GM21390 (cell line): ENCODE measurements around the gene TP53BP2.
"Not testable (repeated sequence)": the region's sequence is repeated elsewhere in the genome, so short reads cannot be mapped to it uniquely, and the experiment has no call there.

ENCODE experiments used
- ATAC-seq: cut with Tn5 transposase; IDR thresholded peaks from one replicate; pipeline ENCODE4 v1.9.1; 2021; ENCODE audit not compliant: unreplicated experiment

Gene TP53BP2, protein sequence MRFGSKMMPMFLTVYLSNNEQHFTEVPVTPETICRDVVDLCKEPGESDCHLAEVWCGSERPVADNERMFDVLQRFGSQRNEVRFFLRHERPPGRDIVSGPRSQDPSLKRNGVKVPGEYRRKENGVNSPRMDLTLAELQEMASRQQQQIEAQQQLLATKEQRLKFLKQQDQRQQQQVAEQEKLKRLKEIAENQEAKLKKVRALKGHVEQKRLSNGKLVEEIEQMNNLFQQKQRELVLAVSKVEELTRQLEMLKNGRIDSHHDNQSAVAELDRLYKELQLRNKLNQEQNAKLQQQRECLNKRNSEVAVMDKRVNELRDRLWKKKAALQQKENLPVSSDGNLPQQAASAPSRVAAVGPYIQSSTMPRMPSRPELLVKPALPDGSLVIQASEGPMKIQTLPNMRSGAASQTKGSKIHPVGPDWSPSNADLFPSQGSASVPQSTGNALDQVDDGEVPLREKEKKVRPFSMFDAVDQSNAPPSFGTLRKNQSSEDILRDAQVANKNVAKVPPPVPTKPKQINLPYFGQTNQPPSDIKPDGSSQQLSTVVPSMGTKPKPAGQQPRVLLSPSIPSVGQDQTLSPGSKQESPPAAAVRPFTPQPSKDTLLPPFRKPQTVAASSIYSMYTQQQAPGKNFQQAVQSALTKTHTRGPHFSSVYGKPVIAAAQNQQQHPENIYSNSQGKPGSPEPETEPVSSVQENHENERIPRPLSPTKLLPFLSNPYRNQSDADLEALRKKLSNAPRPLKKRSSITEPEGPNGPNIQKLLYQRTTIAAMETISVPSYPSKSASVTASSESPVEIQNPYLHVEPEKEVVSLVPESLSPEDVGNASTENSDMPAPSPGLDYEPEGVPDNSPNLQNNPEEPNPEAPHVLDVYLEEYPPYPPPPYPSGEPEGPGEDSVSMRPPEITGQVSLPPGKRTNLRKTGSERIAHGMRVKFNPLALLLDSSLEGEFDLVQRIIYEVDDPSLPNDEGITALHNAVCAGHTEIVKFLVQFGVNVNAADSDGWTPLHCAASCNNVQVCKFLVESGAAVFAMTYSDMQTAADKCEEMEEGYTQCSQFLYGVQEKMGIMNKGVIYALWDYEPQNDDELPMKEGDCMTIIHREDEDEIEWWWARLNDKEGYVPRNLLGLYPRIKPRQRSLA

GRCh38 chr1:223845810-223846682 lies at the start of gene TP53BP2:
Gene TP53BP2 (minus strand): TSS chr1:223845947. CDS start chr1:223845680, 267 bp downstream.
- peak; percentile 72 for ATAC-seq

DNA sequence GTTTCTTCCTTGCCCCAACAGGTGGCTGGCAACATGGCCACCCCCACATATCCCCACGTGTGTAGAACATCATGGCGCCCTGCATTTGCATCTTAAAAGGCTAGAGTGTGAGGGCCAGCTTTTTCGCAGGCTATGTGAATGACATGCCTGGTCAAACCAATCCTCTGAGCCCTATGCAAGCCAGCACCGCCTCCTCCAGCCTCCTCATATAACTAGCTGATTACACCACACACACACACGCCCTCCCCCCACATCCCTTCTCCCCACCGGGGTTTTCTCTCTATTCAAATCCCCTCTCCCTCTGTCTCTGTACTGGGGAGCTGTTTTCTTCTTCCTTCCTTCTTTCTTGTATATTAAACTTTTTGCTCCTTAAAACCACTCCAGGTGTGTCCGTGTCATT lies 44.7 kb upstream of the TP53BP2 start:
- ATAC-seq: not testable (repeated sequence)

DNA sequence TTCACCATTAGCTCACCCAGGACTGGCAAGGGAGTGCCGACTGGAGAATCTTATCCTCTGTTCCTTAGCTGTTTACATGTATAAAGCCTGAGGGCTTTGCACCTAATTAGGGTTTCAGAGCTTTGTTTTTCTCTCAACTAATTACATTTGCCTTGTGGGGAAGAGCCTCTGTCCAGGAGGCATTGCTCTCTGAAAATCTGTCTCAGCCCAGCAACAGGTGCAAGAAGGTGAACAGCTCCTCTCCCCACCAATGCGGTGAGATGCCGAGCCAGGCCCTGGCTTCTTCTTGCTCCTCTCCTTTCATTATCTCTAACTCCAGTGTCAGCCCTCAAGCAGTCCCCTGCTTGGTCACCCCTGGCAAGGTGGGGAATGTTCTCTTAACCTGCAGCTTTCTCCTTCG lies 43.6 kb upstream of the TP53BP2 start:
- ATAC-seq: not testable (repeated sequence)

- ATAC-seq: no peak
Measured at GRCh38 chr1:223887747-223888418, 42.1 kb upstream of the TP53BP2 start.

- ATAC-seq: no peak
Measured at GRCh38 chr1:223886516-223886921, 40.8 kb upstream of the TP53BP2 start.

DNA sequence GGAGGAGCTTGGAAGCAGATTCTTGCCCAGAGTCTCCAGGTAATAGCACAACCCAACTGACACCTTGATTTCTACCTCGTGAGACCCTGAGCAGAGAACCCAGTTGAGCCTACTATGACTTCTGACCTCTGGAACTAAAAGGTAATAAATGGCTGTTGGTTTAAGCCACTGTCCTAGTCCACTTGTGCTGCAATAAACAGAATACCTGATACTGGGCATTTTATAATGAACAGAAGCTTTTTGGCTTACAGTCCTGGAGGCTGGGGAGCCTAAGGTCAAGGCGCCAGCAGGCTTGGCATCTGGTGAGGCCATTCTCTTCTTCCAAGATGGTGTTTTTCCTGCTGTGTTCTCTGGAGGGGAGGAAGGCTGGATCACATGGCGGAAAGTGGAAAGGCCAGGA lies 39.9 kb upstream of the TP53BP2 start:
- ATAC-seq: no peak

DNA sequence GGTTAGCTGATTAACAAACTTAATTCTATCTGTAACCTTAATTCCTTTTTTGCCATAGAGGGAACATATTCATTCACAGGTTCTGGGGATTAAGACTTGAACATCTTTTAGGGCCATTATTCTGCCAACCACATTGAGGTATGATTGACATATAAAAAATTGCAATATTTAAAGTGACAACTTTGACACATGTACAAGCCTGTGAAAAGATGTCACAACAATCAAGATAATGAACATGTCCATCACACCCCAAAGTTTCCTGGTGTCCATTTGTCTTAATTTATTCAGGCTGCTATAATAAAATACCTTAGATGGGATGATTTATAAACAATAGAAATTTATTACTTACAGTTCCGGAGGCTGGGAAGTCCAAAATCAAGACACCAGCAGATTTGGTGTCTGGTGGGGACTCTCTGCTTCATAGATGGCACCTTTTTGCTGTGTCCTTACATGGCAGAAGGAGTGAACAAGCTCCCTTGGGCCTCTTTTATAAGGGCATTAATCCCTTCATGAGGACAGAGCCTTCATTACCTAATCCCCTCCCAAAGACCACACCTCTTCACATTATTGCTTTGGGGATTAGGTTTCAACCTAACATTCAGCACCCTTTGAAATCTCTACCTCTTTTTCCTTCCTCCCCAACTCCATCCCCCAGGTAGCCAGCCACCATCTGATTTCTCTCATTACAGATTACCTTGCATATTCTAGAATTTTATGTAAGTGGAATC lies 33.0 kb upstream of the TP53BP2 start:
- ATAC-seq: no peak

DNA sequence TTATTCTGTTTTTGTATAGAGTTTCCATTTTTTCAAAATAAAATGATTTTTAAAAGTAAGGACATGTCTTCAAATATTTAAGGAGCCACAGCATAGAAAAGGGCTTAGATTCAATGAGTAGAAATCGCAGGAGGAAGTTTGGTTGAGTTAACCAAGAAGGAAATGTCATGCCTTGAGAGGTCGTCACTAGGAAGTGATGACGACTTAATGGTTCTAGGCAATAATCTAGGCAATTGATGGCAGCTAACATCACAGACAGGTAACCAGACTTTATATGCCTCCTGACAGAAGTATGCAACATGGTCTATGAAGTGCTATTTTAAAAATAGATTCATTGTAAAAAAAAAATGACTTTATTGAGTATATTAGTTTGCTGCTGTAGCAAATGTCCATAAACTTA lies 32.1 kb upstream of the TP53BP2 start:
- ATAC-seq: no peak

DNA sequence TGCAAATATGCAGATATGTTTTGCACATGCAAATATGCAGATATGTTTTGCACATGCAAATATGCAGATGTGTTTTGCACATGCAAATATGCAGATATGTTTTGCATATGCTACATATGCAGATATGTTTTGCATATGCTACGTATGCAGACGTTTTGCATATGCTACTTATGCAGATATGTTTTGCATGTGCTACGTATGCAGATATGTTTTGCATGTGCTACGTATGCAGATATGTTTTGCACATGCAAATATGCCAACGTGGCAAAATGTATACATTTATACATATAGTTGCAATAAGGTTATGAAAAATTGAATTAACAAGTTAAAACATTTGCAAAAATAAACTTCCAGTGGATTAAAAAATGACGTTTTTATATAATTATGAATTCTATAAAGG lies 30.8 kb upstream of the TP53BP2 start:
- no peak for ATAC-seq

DNA sequence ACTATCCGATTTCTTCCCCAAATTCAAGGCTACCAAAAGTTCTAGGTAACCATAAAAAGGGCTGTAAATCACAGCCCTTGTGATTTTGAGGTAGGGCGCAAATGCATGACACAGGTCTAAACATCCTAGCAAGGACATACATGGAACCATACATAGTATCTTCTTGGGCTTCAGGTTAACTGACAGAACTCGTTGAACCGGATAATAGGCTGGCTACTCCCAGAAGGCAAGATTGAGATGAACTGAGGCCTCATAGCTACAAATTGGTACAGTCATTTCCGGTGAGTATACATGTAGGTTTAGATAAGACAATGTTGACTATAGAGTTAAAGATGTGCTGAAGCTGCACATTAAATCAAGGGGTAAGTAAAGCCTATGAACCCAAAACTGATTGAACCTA lies 27.3 kb upstream of the TP53BP2 start:
- no peak for ATAC-seq

DNA sequence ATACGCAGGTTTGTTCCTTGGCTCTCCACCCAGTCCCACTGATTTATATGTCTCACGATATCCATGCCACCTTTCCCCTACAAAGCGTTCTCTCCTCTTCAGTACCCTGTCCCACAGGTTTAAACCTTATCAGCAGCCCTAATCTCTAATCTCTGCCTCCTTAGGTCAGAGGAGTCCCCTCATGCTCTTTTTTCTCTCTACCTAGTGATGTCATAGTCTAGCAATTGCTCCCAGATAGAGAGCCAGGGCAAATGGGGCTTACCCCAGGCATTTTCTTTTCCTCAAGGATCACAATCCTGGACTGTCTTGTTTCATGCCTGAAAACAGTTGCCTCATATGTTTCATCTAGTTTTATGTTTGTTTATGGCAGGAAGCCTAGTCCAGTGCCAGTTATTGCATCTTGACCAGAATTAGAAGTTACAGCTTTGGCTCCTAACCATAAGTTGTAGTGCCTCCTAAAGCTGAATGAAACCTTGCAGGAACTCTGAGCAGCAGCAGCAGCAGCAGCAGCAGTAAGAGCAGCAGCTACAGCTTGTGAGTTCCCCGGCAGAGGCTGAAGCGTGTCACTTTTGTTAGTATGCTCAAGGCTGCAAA lies 26.7 kb upstream of the TP53BP2 start:
- no peak for ATAC-seq

- ATAC-seq: no peak
Measured at GRCh38 chr1:223870617-223871574, 25.1 kb upstream of the TP53BP2 start.

DNA sequence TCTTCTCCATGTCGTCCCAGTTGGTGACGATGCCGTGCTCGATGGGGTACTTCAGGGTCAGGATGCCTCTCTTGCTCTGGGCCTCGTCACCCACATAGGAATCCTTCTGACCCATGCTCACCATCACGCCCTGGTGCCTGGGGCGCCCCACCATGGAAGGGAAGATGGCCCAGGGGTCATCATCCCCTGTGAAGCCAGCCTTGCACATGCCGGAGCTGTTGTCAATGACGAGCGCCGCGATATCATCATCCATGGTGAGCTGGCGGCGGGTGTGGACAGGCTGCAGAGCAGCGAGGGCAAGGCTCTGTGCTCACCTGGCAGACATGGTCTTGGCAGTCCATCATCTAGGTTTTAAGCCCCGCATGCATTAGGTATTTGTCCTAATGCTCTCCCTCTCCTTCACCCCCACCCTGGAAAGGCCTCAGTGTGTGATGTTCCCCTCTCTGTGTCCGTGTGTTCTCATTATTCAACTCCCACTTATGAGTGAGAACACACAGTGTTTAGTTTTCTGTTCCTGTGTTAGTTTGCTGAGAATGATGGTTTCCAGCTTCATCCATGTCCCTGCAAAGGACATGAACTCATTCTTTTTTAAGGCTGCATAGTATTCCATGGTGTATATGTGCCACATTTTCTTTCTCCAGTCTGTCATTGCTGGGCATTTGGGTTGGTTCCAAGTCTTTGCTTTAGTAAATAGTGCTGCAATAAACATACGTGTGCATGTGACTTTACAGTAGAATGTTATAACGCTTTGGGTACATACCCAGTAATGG lies 19.0 kb upstream of the TP53BP2 start:
- not testable (repeated sequence) for ATAC-seq

GRCh38 chr1:223864084-223864483 lies 18.3 kb upstream of the TP53BP2 start:
- no peak for ATAC-seq

DNA sequence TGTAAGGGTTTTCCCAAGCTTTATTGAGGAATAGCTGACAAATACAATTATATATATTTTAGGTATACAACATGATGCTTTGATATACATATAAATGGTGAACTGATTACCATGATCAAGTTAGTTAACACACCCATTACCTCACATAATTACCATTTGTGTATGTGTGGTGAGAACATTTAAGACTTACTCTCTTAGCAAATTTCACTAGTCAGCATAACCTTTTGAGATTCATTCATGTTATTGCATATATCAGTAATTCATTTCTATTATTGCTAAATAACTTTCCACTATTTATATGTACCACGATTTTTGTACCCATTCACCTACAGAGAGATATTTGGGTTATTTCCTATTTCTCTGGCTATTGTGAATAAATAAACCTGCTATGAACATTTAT lies 16.2 kb upstream of the TP53BP2 start:
- no peak for ATAC-seq

GRCh38 chr1:223860051-223860622 lies 14.4 kb upstream of the TP53BP2 start:
- no peak for ATAC-seq

GRCh38 chr1:223859058-223859457 lies 13.3 kb upstream of the TP53BP2 start:
- ATAC-seq: no peak
